ENCODE measurements around the gene PAIP2.
"Not testable (repeated sequence)": the region's sequence is repeated elsewhere in the genome, so short reads cannot be mapped to it uniquely, and the experiment has no call there.

GRCh38 chr5:139409116-139409515 is 67.5 kb downstream of the PAIP2 start:
- TF ChIP-seq CTCF (IDR thresholded peaks at IDR 0.05; ENCODE audit: low read length); EZH2phosphoT487 (IDR thresholded peaks at IDR 0.05; ENCODE audit: low read length); EZH2 (optimal IDR thresholded peaks at IDR 0.05; ENCODE audit: low read depth, low read length): not testable (repeated sequence)
